ENCODE results near the gene CTNNA1. TPM values are rescaled to one million over a fixed set of nuclear protein-coding genes. Genes with fewer than 3 reads are reported as not detected.

CTNNA1 gene
- total and polyA plus RNA-seq, 9 of the 15 experiments (the other 6 are each of a cell fraction or from before 2014, with no cell fraction given), result 29.6 to 117 (median 89.1) TPM

DNA sequence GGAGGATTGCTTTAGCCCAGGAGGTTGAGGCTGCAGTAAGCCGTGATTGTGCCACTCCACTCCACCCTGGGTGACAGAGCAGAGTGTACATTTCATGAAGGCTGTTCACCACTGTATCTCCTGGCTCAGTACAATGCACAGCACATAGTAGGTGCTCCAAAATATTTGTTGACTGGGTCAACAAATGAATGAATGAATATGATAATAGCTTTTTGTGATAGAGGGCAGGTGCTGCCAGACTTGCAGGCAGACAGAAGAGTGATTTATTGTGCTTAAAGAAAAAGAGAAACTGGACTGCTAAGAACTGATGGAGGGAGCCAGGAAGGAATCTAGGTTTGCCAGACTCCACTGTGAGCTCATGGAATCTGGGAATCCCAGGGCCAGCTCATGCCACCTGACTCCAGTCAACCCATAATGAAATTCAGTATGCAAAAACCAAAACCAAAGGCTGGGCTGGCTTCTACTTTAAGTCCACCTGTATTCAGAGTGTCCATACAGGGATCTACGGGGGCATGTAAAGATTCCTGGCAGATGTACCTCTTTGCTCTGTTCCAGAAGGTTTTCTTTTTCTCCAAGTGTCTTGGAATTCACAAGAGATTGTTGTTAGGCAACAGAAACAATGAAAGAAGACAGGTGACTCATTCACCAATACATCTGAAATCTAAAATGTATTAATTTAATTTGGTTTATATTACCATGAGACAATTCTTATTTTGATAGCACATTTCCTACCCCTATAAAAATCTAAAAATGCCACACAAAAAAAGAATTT, 15.5 kb upstream of the CTNNA1 start (continued):
- no peak for TF ChIP-seq SAP30 (IDR thresholded peaks at IDR 0.05; ENCODE audit: borderline replicate concordance, insufficient read depth, low read depth, low read length, poor library complexity, severe bottlenecking)
- TF ChIP-seq, protein P1, sequence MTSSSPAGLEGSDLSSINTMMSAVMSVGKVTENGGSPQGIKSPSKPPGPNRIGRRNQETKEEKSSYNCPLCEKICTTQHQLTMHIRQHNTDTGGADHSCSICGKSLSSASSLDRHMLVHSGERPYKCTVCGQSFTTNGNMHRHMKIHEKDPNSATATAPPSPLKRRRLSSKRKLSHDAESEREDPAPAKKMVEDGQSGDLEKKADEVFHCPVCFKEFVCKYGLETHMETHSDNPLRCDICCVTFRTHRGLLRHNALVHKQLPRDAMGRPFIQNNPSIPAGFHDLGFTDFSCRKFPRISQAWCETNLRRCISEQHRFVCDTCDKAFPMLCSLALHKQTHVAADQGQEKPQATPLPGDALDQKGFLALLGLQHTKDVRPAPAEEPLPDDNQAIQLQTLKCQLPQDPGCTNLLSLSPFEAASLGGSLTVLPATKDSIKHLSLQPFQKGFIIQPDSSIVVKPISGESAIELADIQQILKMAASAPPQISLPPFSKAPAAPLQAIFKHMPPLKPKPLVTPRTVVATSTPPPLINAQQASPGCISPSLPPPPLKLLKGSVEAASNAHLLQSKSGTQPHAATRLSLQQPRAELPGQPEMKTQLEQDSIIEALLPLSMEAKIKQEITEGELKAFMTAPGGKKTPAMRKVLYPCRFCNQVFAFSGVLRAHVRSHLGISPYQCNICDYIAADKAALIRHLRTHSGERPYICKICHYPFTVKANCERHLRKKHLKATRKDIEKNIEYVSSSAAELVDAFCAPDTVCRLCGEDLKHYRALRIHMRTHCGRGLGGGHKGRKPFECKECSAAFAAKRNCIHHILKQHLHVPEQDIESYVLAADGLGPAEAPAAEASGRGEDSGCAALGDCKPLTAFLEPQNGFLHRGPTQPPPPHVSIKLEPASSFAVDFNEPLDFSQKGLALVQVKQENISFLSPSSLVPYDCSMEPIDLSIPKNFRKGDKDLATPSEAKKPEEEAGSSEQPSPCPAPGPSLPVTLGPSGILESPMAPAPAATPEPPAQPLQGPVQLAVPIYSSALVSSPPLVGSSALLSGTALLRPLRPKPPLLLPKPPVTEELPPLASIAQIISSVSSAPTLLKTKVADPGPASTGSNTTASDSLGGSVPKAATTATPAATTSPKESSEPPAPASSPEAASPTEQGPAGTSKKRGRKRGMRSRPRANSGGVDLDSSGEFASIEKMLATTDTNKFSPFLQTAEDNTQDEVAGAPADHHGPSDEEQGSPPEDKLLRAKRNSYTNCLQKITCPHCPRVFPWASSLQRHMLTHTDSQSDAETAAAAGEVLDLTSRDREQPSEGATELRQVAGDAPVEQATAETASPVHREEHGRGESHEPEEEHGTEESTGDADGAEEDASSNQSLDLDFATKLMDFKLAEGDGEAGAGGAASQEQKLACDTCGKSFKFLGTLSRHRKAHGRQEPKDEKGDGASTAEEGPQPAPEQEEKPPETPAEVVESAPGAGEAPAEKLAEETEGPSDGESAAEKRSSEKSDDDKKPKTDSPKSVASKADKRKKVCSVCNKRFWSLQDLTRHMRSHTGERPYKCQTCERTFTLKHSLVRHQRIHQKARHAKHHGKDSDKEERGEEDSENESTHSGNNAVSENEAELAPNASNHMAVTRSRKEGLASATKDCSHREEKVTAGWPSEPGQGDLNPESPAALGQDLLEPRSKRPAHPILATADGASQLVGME (CRISPR knock-in tag; IDR thresholded peaks at IDR 0.05), result no peak
- TF ChIP-seq, protein P2, sequence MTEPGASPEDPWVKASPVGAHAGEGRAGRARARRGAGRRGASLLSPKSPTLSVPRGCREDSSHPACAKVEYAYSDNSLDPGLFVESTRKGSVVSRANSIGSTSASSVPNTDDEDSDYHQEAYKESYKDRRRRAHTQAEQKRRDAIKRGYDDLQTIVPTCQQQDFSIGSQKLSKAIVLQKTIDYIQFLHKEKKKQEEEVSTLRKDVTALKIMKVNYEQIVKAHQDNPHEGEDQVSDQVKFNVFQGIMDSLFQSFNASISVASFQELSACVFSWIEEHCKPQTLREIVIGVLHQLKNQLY (CRISPR knock-in tag; conservative IDR thresholded peaks at IDR 0.05), result no peak
- no peak for TF ChIP-seq CXXC5 (CRISPR knock-in tag; IDR thresholded peaks at IDR 0.05)
- no peak for TF ChIP-seq TCF7L2 (IDR thresholded peaks at IDR 0.05; ENCODE audit: low read depth, low read length)
- no peak for TF ChIP-seq CREM (IDR thresholded peaks at IDR 0.05; ENCODE audit: low read depth)
- TF ChIP-seq MYC (IDR thresholded peaks at IDR 0.05; ENCODE audit: low read depth, low read length), result no peak
- TF ChIP-seq MYC (CRISPR knock-in tag; IDR thresholded peaks at IDR 0.05; ENCODE audit: borderline replicate concordance, low read depth), result no peak
- peak; percentile 52 for TF ChIP-seq MEIS2 (IDR thresholded peaks at IDR 0.05; ENCODE audit: partially characterized antibody)

All from K562 (cell line).